Measurements from ENCODE around the gene LIMS1.

DNA sequence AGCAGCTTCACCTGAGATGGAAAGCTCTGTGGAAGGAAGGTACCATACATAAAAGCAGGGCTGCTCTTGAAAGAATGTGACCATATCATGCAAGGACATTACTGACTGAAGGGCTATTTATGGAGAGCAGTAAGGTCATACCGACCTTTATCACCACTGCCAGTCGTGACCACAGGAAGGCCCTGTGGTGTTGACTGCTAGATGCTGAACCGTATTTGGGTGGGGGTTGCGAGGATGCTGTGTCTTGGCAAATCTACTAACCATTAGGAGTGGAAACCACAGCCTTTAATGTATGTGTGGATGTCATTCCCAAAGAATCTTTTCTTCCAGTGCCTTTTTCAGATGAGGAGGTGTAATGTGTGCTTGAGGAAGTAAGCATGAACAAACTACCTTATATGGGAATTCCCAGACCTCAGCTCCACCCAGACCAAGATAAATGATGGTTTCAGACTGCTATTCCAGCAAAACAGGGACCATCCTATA lies 60.8 kb downstream of the LIMS1 start:
- TF ChIP-seq, protein P1, sequence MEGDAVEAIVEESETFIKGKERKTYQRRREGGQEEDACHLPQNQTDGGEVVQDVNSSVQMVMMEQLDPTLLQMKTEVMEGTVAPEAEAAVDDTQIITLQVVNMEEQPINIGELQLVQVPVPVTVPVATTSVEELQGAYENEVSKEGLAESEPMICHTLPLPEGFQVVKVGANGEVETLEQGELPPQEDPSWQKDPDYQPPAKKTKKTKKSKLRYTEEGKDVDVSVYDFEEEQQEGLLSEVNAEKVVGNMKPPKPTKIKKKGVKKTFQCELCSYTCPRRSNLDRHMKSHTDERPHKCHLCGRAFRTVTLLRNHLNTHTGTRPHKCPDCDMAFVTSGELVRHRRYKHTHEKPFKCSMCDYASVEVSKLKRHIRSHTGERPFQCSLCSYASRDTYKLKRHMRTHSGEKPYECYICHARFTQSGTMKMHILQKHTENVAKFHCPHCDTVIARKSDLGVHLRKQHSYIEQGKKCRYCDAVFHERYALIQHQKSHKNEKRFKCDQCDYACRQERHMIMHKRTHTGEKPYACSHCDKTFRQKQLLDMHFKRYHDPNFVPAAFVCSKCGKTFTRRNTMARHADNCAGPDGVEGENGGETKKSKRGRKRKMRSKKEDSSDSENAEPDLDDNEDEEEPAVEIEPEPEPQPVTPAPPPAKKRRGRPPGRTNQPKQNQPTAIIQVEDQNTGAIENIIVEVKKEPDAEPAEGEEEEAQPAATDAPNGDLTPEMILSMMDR (IDR thresholded peaks at IDR 0.05), result no peak
- TF ChIP-seq POLR2A (IDR thresholded peaks at IDR 0.05), result no peak
